OCI-LY1 (cell line): Measurements from ENCODE around the gene ATP5PO.

ENCODE experiments used
- H2AFZ ChIP-seq: fragments of 200-600 bp; sonication (generic), shearing (Covaris generic); 2 replicates; pipeline ENCODE4 v1.6.0; 2014; ENCODE audit warnings: antibody characterized with exemption, mild to moderate bottlenecking, low read length
- H3F3A ChIP-seq: fragments of 200-600 bp; sonication (generic), shearing (Covaris generic); 2 replicates; pipeline ENCODE4 v1.6.0; 2014; ENCODE audit warnings: mild to moderate bottlenecking, antibody characterized with exemption, low read length, moderate library complexity; ENCODE audit not compliant: insufficient read depth
- H3K27ac ChIP-seq: fragments of 200-600 bp; sonication (generic); 2 replicates; pipeline ENCODE4 v1.5.1; 2014; ENCODE audit warnings: low read length, mixed run types, mild to moderate bottlenecking, low read depth; ENCODE audit not compliant: poor library complexity, severe bottlenecking
- H3K27me3 ChIP-seq: fragments of 200-600 bp; sonication (generic); 2 replicates; pipeline ENCODE4 v1.6.0; 2014; ENCODE audit warnings: antibody characterized with exemption, mild to moderate bottlenecking, low read length, moderate library complexity; ENCODE audit not compliant: insufficient read depth
- H3K36me3 ChIP-seq: fragments of 200-600 bp; sonication (generic); 2 replicates; pipeline ENCODE4 v1.6.1; 2014; ENCODE audit warnings: mild to moderate bottlenecking, antibody characterized with exemption, low read length, moderate library complexity, mixed read lengths; ENCODE audit not compliant: insufficient read depth
- H3K4me1 ChIP-seq: fragments of 200-600 bp; sonication (generic); 2 replicates; pipeline ENCODE4 v1.5.1; 2014; ENCODE audit warnings: mild to moderate bottlenecking, low read length, moderate library complexity; ENCODE audit not compliant: insufficient read depth, severe bottlenecking
- H3K4me2 ChIP-seq: fragments of 200-600 bp; sonication (generic), shearing (Covaris generic); 2 replicates; pipeline ENCODE4 v1.6.1; 2014; ENCODE audit warnings: low read length
- H3K4me3 ChIP-seq: fragments of 200-600 bp; sonication (generic); 2 replicates; pipeline ENCODE4 v1.5.1; 2014; ENCODE audit warnings: low read length, low read depth, mild to moderate bottlenecking, mixed read lengths; ENCODE audit not compliant: poor library complexity, severe bottlenecking
- H3K79me2 ChIP-seq: fragments of 200-600 bp; shearing (Covaris generic); 2 replicates; pipeline ENCODE4 v1.6.1; 2016; ENCODE audit warnings: mixed run types, low read length, mixed read lengths; ENCODE audit not compliant: insufficient read depth
- H3K9ac ChIP-seq: fragments of 200-600 bp; sonication (generic), shearing (Covaris generic); 2 replicates; pipeline ENCODE4 v1.6.1; 2014; ENCODE audit warnings: mild to moderate bottlenecking, low read length, mixed read lengths
- H3K9me2 ChIP-seq: fragments of 200-600 bp; sonication (generic), shearing (Covaris generic); 2 replicates; pipeline ENCODE4 v1.6.1; 2014; ENCODE audit warnings: low read depth, mild to moderate bottlenecking, low read length, mixed read lengths
- H3K9me3 ChIP-seq: fragments of 200-600 bp; shearing (Covaris generic); 2 replicates; pipeline ENCODE4 v1.6.1; 2014; ENCODE audit warnings: low read length, mixed read lengths
- H4K20me1 ChIP-seq: fragments of 200-600 bp; sonication (generic), shearing (Covaris generic); 2 replicates; pipeline ENCODE4 v1.6.0; 2016; ENCODE audit warnings: mild to moderate bottlenecking, low read length; ENCODE audit not compliant: insufficient read depth
- CTCF ChIP-seq: fragments of 200-600 bp; sonication (generic), shearing (Covaris generic); IDR thresholded peaks from 2 replicates; pipeline ENCODE4 v1.5.1; 2017; ENCODE audit warnings: mild to moderate bottlenecking, antibody characterized with exemption, low read length, moderate library complexity, mixed read lengths
- EZH2 ChIP-seq: fragments of 200-600 bp; sonication (generic), shearing (Covaris generic); IDR thresholded peaks from 2 replicates; pipeline ENCODE4 v1.8.0; 2017; ENCODE audit warnings: borderline replicate concordance, mixed run types, mild to moderate bottlenecking, antibody characterized with exemption, low read length, moderate library complexity, mixed read lengths

The ATP5PO gene

GRCh38 chr21:33916200-33916567 is 580 bp upstream of the ATP5PO start:
- no peaks in the 10 kb centered on the region for H3K27me3 ChIP-seq
- H3K4me3 ChIP-seq = peak overlapping the region; percentile 97
- H3K4me2 ChIP-seq = peak overlapping the region; percentile 84
- no peaks in the 10 kb centered on the region for H3K9me3 ChIP-seq
- no peaks in the 10 kb centered on the region for H3F3A ChIP-seq
- H3K9me2 ChIP-seq = no peaks in the 10 kb centered on the region
- peak overlapping the region; percentile 69 for H2AFZ ChIP-seq
- H3K79me2 ChIP-seq = peaks cover 16% of the 10 kb centered on the region
- peak overlapping the region; percentile 36; the same call in 1 of the 2 replicates for H3K9ac ChIP-seq
- peaks cover 36% of the 10 kb centered on the region for H3K36me3 ChIP-seq
- H4K20me1 ChIP-seq = no peaks in the 10 kb centered on the region
- no peak overlapping the region for H3K27ac ChIP-seq
- no peak for TF ChIP-seq CTCF
- TF ChIP-seq EZH2 = no peak
- H3K4me1 ChIP-seq = peaks cover 19% of the 10 kb centered on the region

- Histone ChIP-seq H3K9ac (peak overlapping the region; percentile 96), H3K4me3 (peak overlapping the region; percentile 97), H3K36me3 (peaks cover 56% of the 10 kb centered on the region), H3K27ac (no peak overlapping the region), H3F3A (no peaks in the 10 kb centered on the region), H3K4me2 (peak overlapping the region; percentile 84), H3K27me3 (no peaks in the 10 kb centered on the region), H3K4me1 (peaks cover 19% of the 10 kb centered on the region), H3K9me3 (no peaks in the 10 kb centered on the region), H2AFZ (no peak overlapping the region), H3K79me2 (peaks cover 16% of the 10 kb centered on the region), H3K9me2 (no peaks in the 10 kb centered on the region), H4K20me1 (no peaks in the 10 kb centered on the region)
- no peak for TF ChIP-seq CTCF
- no peak for TF ChIP-seq EZH2
Observed at GRCh38 chr21:33914188-33914587, 1.4 kb downstream of the ATP5PO start.

GRCh38 chr21:33909756-33910155 is 5.8 kb downstream of the ATP5PO start:
- Histone ChIP-seq H3K27me3 (no peaks in the 10 kb centered on the region), H2AFZ (no peak overlapping the region), H3K79me2 (peaks cover 8% of the 10 kb centered on the region), H3F3A (no peaks in the 10 kb centered on the region), H3K9me3 (no peaks in the 10 kb centered on the region), H4K20me1 (no peaks in the 10 kb centered on the region), H3K4me2 (no peak overlapping the region), H3K4me1 (peaks cover 9% of the 10 kb centered on the region), H3K36me3 (peaks cover 95% of the 10 kb centered on the region), H3K4me3 (no peak overlapping the region), H3K9me2 (no peaks in the 10 kb centered on the region), H3K27ac (no peak overlapping the region), H3K9ac (no peak overlapping the region)
- TF ChIP-seq CTCF = no peak
- no peak for TF ChIP-seq EZH2
